Measurements from ENCODE around the gene ZMIZ1.

ZMIZ1 gene

DNA sequence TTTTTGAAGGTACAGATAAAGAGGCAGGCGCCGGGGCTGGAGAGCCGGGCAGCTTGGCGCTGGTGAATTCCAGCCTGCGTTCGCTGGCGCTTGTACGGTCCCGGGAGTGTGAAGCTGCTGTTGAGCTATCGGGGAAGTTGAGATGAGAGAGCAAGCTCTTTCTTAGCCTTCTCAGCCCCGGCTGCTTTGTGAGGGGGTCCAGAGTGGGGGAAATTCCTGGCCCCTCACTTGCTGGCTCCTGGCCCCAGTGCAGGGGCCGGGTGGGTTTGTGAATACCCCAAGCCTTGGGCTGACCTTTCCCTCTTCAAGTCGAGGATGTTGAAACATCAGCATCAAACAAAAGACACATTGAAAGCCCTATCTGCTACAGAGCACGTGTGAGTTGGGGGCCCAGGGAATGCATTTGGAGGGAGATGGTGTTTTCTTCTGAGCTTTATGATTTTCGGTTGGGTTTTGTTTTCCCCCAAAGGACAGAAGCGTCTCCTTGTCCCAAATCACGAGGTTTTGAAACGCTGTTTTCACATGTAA is 2.7 kb downstream of the ZMIZ1 start:
- no peaks in the 10 kb centered on the region for H3K9me3 ChIP-seq
- TF ChIP-seq, protein P1, sequence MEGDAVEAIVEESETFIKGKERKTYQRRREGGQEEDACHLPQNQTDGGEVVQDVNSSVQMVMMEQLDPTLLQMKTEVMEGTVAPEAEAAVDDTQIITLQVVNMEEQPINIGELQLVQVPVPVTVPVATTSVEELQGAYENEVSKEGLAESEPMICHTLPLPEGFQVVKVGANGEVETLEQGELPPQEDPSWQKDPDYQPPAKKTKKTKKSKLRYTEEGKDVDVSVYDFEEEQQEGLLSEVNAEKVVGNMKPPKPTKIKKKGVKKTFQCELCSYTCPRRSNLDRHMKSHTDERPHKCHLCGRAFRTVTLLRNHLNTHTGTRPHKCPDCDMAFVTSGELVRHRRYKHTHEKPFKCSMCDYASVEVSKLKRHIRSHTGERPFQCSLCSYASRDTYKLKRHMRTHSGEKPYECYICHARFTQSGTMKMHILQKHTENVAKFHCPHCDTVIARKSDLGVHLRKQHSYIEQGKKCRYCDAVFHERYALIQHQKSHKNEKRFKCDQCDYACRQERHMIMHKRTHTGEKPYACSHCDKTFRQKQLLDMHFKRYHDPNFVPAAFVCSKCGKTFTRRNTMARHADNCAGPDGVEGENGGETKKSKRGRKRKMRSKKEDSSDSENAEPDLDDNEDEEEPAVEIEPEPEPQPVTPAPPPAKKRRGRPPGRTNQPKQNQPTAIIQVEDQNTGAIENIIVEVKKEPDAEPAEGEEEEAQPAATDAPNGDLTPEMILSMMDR (IDR thresholded peaks at IDR 0.05; ENCODE audit: low read depth, low read length), result no peak
- DNase-seq, result no peak
- no peaks in the 10 kb centered on the region for H3K27me3 ChIP-seq
- H3K36me3 ChIP-seq, result 0 out of 2 replicates have a peak, but pooled peaks cover 7% of the 10 kb centered on the region
- peak overlapping the region; percentile 94 for H3K4me3 ChIP-seq (ENCODE audit: low read depth, low read length)
- peaks cover 29% of the 10 kb centered on the region for H3K4me1 ChIP-seq

DNA sequence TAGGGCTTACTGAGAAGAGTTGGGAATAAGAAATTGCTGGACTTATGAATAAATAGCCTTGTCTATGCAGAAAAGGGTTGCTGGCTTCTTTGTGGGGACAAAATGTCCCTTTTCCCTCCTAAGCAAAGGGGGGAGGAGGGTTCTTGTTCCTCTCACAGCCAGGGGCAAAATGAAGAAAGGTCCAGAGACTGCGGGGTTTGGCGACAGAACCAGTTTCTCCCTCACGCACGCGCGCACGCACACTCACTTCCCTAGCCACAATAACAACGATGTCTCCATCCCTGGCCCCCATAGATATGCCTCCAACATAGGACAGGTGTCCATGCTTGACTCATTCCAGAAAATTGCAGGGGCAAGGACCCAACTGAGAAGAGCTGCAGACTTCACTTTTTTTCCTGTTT is 3.3 kb downstream of the ZMIZ1 start:
- DNase-seq, result no peak
- H3K27me3 ChIP-seq, result no peaks in the 10 kb centered on the region
- H3K4me3 ChIP-seq (ENCODE audit: low read depth, low read length), result no peak overlapping the region
- H3K36me3 ChIP-seq, result 0 out of 2 replicates have a peak, but pooled peaks cover 7% of the 10 kb centered on the region
- TF ChIP-seq, protein P1 (IDR thresholded peaks at IDR 0.05; ENCODE audit: low read depth, low read length), result no peak
- no peaks in the 10 kb centered on the region for H3K9me3 ChIP-seq
- H3K4me1 ChIP-seq, result peaks cover 29% of the 10 kb centered on the region

DNA sequence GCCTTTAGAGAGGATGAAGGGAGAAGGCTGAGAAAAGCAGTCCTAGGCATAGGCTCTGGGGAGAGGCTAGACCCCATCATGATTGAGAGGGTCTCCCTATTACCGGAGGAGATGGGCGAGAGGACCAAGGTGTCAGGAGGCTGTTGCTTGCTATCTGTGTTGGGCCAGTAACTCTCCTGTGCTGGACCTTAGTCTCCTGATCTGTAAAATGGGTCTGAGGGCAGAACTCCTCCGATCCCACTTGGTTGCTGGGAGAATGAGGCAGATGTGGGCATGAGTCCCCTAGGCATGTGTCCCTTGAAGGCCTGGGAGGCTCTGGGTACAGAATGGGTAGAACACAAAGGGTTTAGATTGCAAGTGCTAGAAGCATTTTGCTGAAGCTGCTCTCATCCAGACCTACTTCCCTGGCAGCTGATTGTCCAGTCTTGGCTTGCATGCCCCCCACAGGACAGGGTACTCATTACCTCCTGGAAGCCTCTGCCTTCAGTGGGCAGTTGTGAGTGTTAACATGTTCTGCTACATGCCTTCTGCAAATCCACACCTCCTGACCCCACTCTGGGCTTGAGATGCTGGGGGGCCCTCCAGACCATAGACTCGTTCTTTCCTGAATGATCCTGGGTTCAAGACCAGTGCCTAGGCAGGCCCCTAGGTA is 4.4 kb downstream of the ZMIZ1 start:
- no peak for DNase-seq
- H3K36me3 ChIP-seq, result 0 out of 2 replicates have a peak, but pooled peaks cover 7% of the 10 kb centered on the region
- no peak overlapping the region for H3K4me3 ChIP-seq (ENCODE audit: low read depth, low read length)
- TF ChIP-seq, protein P1 (IDR thresholded peaks at IDR 0.05; ENCODE audit: low read depth, low read length), result no peak
- H3K27me3 ChIP-seq, result no peaks in the 10 kb centered on the region
- peaks cover 29% of the 10 kb centered on the region for H3K4me1 ChIP-seq
- no peaks in the 10 kb centered on the region for H3K9me3 ChIP-seq

DNA sequence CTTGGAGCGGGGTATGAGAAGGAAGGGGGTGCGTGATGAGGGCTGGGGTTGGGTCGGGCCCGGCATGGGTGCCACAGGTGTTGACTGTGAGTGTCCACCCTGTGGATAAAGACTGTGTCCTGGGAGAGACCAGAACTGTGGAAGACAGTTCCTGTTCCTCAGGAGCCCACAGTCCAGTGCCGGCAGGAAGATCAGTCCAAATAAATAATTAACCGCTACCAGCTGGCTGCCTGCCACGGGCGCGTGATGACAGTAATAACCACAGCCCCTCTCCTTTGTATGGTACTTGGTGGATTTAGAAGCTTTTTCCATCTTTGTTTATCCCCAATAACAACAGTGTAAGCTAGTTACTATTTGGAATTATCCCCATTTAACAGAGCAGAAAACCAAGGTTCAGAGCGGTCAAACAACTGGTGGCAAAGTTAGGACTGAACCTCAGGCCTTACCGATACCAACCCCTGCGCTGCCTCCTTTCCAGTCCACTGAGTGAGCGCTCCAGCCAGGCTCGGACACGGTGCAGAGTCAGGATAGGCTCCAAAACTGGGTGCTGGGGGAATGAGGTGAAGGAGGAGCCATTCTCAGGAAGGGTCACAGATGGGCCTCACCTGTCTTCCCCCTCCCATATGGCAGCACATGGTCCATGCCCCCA is 5.1 kb downstream of the ZMIZ1 start:
- TF ChIP-seq, protein P1 (IDR thresholded peaks at IDR 0.05; ENCODE audit: low read depth, low read length), result no peak
- H3K4me1 ChIP-seq, result peaks cover 29% of the 10 kb centered on the region
- 0 out of 2 replicates have a peak, but pooled peaks cover 7% of the 10 kb centered on the region for H3K36me3 ChIP-seq
- no peak for DNase-seq
- no peaks in the 10 kb centered on the region for H3K27me3 ChIP-seq
- no peaks in the 10 kb centered on the region for H3K9me3 ChIP-seq
- H3K4me3 ChIP-seq (ENCODE audit: low read depth, low read length), result no peak overlapping the region

DNA sequence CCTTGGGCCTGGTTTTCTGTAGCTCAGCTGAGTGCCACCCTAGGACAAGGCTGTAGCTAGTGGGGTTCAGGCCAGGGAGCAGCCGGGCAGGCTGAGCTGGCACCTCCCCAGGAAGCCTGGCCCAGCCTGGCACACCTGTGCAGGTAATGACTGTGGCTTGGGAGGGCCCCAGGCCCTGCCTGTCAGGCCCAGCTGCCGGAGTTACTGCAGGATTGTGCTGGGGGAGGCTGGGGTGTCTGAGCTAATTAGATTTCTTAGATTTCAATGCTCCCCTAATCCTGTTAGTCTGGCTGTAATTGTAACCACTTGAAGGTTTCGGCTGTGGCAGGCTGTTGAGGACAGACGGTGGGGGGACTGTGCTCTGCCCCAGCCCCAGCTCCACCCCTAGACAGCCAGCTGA is 6.0 kb downstream of the ZMIZ1 start:
- Histone ChIP-seq H3K4me1 (peaks cover 37% of the 10 kb centered on the region), H3K36me3 (0 out of 2 replicates have a peak, but pooled peaks cover 7% of the 10 kb centered on the region), H3K27me3 (no peaks in the 10 kb centered on the region), H3K9me3 (no peaks in the 10 kb centered on the region), H3K4me3 (ENCODE audit: low read depth, low read length) (no peak overlapping the region)
- TF ChIP-seq, protein P1 (IDR thresholded peaks at IDR 0.05; ENCODE audit: low read depth, low read length), result no peak
- no peak for DNase-seq

DNA sequence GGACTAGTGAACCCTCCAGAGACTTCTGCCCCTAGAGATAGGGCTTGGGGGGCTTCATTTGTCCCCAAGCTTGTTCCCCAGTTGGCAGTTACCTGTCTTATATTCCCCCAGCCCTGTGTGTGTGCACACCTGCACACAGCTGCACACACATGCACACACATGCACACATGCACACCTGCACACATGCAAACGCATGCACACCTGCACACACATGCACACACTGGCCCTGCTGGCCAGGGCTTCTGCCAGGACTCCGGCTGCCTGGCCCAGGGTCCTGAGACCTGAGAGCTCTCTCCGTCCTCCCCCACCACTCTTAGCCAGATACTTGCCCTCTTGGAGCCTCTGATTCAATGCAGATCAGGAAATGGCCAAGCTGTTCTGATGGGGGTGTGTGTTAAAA is 6.7 kb downstream of the ZMIZ1 start:
- TF ChIP-seq, protein P1 (IDR thresholded peaks at IDR 0.05; ENCODE audit: low read depth, low read length), result no peak
- Histone ChIP-seq H3K36me3 (0 out of 2 replicates have a peak, but pooled peaks cover 7% of the 10 kb centered on the region), H3K4me1 (peaks cover 38% of the 10 kb centered on the region), H3K27me3 (no peaks in the 10 kb centered on the region), H3K4me3 (ENCODE audit: low read depth, low read length) (no peak overlapping the region), H3K9me3 (no peaks in the 10 kb centered on the region)
- no peak for DNase-seq
